Transverse colon (tissue), 4 donors: Measurements from ENCODE around the gene ROR1. TPM values are rescaled to one million over a fixed set of nuclear protein-coding genes. Genes with fewer than 3 reads are reported as not detected.

Source experiments
- DNase-seq: peaks from one replicate; pipeline ENCODE4 v3.0.0-alpha.2; 2019
- H3K27ac ChIP-seq, 4 donors: fragments of 200-600 bp; sonication (generic); 2 replicates each; pipeline ENCODE4 v1.5.1; 2016 to 2018; ENCODE audit warnings: inconsistent platforms in 4 of 4
- H3K27me3 ChIP-seq: fragments of 200-600 bp; sonication (generic); 2 replicates; pipeline ENCODE4 v1.5.1; 2017; ENCODE audit warnings: inconsistent platforms
- H3K36me3 ChIP-seq, 4 donors: fragments of 200-600 bp; sonication (generic); 2 replicates each; pipeline ENCODE4 v1.5.1; 2017 to 2019; ENCODE audit warnings: inconsistent platforms in 4 of 4
- H3K4me1 ChIP-seq, 4 donors: fragments of 200-600 bp; sonication (generic); 2 replicates each; pipeline ENCODE4 v1.5.1; 2017 to 2020; ENCODE audit warnings: inconsistent platforms in 4 of 4
- H3K4me3 ChIP-seq, 4 donors: fragments of 200-600 bp; sonication (generic); 1 replicate in 1 of 4; 2 replicates in 3 of 4; pipeline versions ENCODE4 v1.5.1 to v1.6.1; 2017 to 2019; ENCODE audit warnings: inconsistent platforms in 4 of 4
- H3K9me3 ChIP-seq, 2 donors: fragments of 200-600 bp; sonication (generic); 2 replicates each; pipeline ENCODE4 v1.5.1; 2017 to 2019; ENCODE audit warnings: inconsistent platforms in 2 of 2
- CTCF ChIP-seq, 5 experiments: fragments of 200-600 bp in 3 of 5; fragments of 450-650 bp in 2 of 5; sonication (generic) in 3 of 5; IDR thresholded peaks; 1 replicate in 2 of 5; 2 replicates in 3 of 5; pipeline ENCODE4 v1.5.1; 2016 to 2017; ENCODE audit warnings: antibody characterized with exemption in 5 of 5, inconsistent platforms in 3 of 5, mild to moderate bottlenecking in 2 of 5, moderate library complexity in 1 of 5
- EP300 ChIP-seq: sonication (generic); formaldehyde crosslinking; IDR thresholded peaks from one replicate; pipeline ENCODE4 v1.6.1; 2017; ENCODE audit warnings: antibody characterized with exemption, low read depth
- POLR2A ChIP-seq: fragments of 450-650 bp; IDR thresholded peaks from one replicate; pipeline ENCODE4 v1.6.1; 2016; ENCODE audit warnings: antibody characterized with exemption, mild to moderate bottlenecking, moderate library complexity
- POLR2AphosphoS5 ChIP-seq, 3 donors: sonication (generic); formaldehyde crosslinking; IDR thresholded peaks; one replicate each; pipeline ENCODE4 v1.6.1; 2016; ENCODE audit warnings: antibody characterized with exemption in 3 of 3
- WGBS, 2 donors: methylation state at CpG; one replicate each; pipeline ENCODE4 v1.1.5; 2018; ENCODE audit warnings: low coverage in 1 of 2; 5-methylcytosine and 5-hydroxymethylcytosine counted together
- in situ Hi-C, 4 donors: fragments of 200-750 bp; cut with MboI; loops; one replicate each; pipeline versions ENCODE4 v1.15.0 to v1.15.1; 2017; ENCODE audit warnings: low sequenced_read_pairs in 3 of 4, low pct_ligation_motif_present in 1 of 4, low pct_unique_long_range_greater_than_20kb in 1 of 4
- intact Hi-C: fragments of 100-400 bp; cut with DNase I; formaldehyde crosslinking; loops from one replicate; pipeline ENCODE4 v1.15.1; 2023; ENCODE audit warnings: low total_unique reads
- total RNA-seq, 4 donors: library from RNA; depleted of rRNA; stranded (reverse); fragments of >200 nt; gene quantifications; one replicate each; pipeline ENCODE4 v1.1.0, GENCODE V29; 2016

The ROR1 gene
- total RNA-seq, 4 donors from 2014 or later = 3.0 to 6.7 (median 4.6) TPM

GRCh38 chr1:64116537-64116936 is 342.7 kb downstream of the ROR1 start:
- TF ChIP-seq CTCF (IDR thresholded peaks at IDR 0.05) (no peak), EP300 (no peak), POLR2A (no peak), POLR2AphosphoS5 (IDR thresholded peaks at IDR 0.05) (no peak)
- Histone ChIP-seq H3K4me3 (no peak overlapping the region), H3K9me3 (no peaks in the 10 kb centered on the region), H3K36me3 (no peaks in the 10 kb centered on the region), H3K27ac (no peak overlapping the region), H3K4me1 (no peaks in the 10 kb centered on the region), H3K27me3 (no peaks in the 10 kb centered on the region)
- DNase-seq = no peak
- in situ Hi-C loops (no loop called here), intact Hi-C loops (no loop called here)
- 62 to 83% methylated on average over 1 to 5 of the region's 5 CpGs for WGBS, 2 donors

GRCh38 chr1:64117492-64117891 is 343.7 kb downstream of the ROR1 start:
- no peak for DNase-seq
- Histone ChIP-seq H3K36me3 (no peaks in the 10 kb centered on the region), H3K9me3 (no peaks in the 10 kb centered on the region), H3K27ac (no peak overlapping the region), H3K27me3 (no peaks in the 10 kb centered on the region), H3K4me1 (no peaks in the 10 kb centered on the region), H3K4me3 (no peak overlapping the region)
- in situ Hi-C loops (no loop called here), intact Hi-C loops (no loop called here)
- WGBS, 2 donors = 52% methylated on average over 1 of the region's 1 CpG; no CpG with 5 or more reads in 1 of the 2 donors
- TF ChIP-seq CTCF (IDR thresholded peaks at IDR 0.05) (no peak), POLR2AphosphoS5 (IDR thresholded peaks at IDR 0.05) (no peak), EP300 (no peak), POLR2A (no peak)

GRCh38 chr1:64121766-64122385 is 348.1 kb downstream of the ROR1 start:
- intact Hi-C loops = no loop called here
- no peaks in the 10 kb centered on the region for H3K27me3 ChIP-seq
- WGBS, 2 donors = 83% methylated on average over 1 of the region's 1 CpG

GRCh38 chr1:64122588-64122987 is 348.8 kb downstream of the ROR1 start:
- no peak overlapping the region for H3K27ac ChIP-seq
- intact Hi-C loops (no loop called here), in situ Hi-C loops (no loop called here)
- WGBS, 2 donors = 88 to 91% methylated on average over 3 of the region's 3 CpGs
- TF ChIP-seq CTCF (IDR thresholded peaks at IDR 0.05) (no peak), POLR2AphosphoS5 (IDR thresholded peaks at IDR 0.05) (no peak), EP300 (no peak), POLR2A (no peak)
- H3K9me3 ChIP-seq = no peaks in the 10 kb centered on the region
- no peaks in the 10 kb centered on the region for H3K4me1 ChIP-seq
- H3K36me3 ChIP-seq = no peaks in the 10 kb centered on the region
- H3K4me3 ChIP-seq = no peak overlapping the region
- no peaks in the 10 kb centered on the region for H3K27me3 ChIP-seq
- DNase-seq = no peak

More at GRCh38 chr1:64121766-64122385, 348.1 kb downstream of the ROR1 start:
- H3K27ac ChIP-seq = no peak overlapping the region
- no peaks in the 10 kb centered on the region for H3K36me3 ChIP-seq
- TF ChIP-seq POLR2A (no peak), CTCF (IDR thresholded peaks at IDR 0.05) (no peak), EP300 (no peak), POLR2AphosphoS5 (IDR thresholded peaks at IDR 0.05) (no peak)
- H3K9me3 ChIP-seq = no peaks in the 10 kb centered on the region
- DNase-seq = no peak
- no peaks in the 10 kb centered on the region for H3K4me1 ChIP-seq
- H3K4me3 ChIP-seq = no peak overlapping the region
- in situ Hi-C loops = no loop called here
